Measurements from ENCODE around the gene PTF1A. TPM values are rescaled to one million over a fixed set of nuclear protein-coding genes. Genes with fewer than 3 reads are reported as not detected.
"Not testable (repeated sequence)": the region's sequence is repeated elsewhere in the genome, so short reads cannot be mapped to it uniquely, and the experiment has no call there.

PTF1A gene
- total RNA-seq, 1 donor from 2014 or later = not detected

DNA sequence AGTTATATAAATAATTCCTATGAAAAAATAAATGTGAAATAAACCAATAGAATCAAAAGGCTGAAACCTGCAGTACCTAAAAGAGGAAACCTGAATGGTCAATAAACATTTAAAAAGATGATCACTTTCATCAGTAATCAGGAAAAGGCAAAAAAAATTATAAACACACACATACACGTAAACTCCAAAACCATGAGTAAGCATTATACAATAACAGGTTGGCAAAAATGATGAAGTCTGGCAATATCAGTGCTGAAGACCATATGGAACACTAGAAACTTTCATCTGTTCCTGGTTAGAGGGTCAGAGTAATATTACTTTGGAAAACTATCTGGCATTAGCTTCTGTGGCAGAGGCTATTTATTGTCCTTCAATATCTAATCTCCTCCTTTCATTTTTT is 38.5 kb downstream of the PTF1A start:
- TF ChIP-seq CTCF (IDR thresholded peaks at IDR 0.05) = no peak
- no peaks in the 10 kb centered on the region for H3K36me3 ChIP-seq
- intact Hi-C loops (cut with DNase I) = no loop called here
- no peak overlapping the region for H3K4me3 ChIP-seq
- H3K9me3 ChIP-seq = no peaks in the 10 kb centered on the region
- no peak overlapping the region for H3K27ac ChIP-seq
- DNase-seq = no peak
- no peaks in the 10 kb centered on the region for H3K4me1 ChIP-seq
- ATAC-seq = no peak
- no peaks in the 10 kb centered on the region for H3K27me3 ChIP-seq (ENCODE audit: low read depth)

GRCh38 chr10:23238015-23238414 is 45.9 kb downstream of the PTF1A start:
- H3K4me1 ChIP-seq = no peaks in the 10 kb centered on the region
- no peaks in the 10 kb centered on the region for H3K36me3 ChIP-seq
- ATAC-seq (no peak), DNase-seq (no peak)
- no peak overlapping the region for H3K4me3 ChIP-seq
- intact Hi-C loops (cut with DNase I) = no loop called here
- H3K27me3 ChIP-seq (ENCODE audit: low read depth) = no peaks in the 10 kb centered on the region
- no peak overlapping the region for H3K27ac ChIP-seq
- no peak for TF ChIP-seq CTCF (IDR thresholded peaks at IDR 0.05)
- no peaks in the 10 kb centered on the region for H3K9me3 ChIP-seq

DNA sequence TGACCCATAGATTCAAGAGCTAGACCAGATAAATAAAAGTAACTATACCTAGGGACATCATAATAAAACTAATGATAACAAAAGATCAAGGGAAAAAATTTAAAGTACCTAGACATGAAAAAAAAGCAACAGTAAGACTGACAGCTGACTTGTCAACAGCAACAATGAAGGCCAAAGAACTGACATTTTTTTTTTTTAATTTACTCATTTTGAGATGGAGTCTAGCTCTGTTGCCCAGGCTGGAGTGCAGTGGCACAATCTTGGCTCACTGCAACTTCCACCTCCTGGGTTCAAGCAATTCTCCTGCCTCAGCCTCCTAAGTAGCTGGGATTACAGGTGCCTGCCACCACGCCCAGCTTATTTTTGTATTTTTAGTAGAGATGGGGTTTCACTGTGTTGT is 49.7 kb downstream of the PTF1A start:
- H3K9me3 ChIP-seq; H3K4me3 ChIP-seq; DNase-seq; H3K4me1 ChIP-seq; H3K27me3 ChIP-seq (ENCODE audit: low read depth); ATAC-seq; H3K36me3 ChIP-seq; intact Hi-C loops (cut with DNase I); H3K27ac ChIP-seq: not testable (repeated sequence)

Other genes starting within 250 kb of the PTF1A start
- 17.9 TPM for gene MSRB2, start 96.7 kb upstream of the PTF1A start, total RNA-seq
- 1.2 TPM for gene C10orf67, start 152.5 kb downstream of the PTF1A start, total RNA-seq
- 31.4 TPM for gene OTUD1, start 246.8 kb downstream of the PTF1A start, total RNA-seq